Vagina (tissue), 2 donors: ENCODE data around the gene MED7. TPM values are rescaled to one million over a fixed set of nuclear protein-coding genes. Genes with fewer than 3 reads are reported as not detected.
A peak's percentile ranks its signal among the peaks of the same experiment; 100 is the strongest.

ENCODE experiments used
- DNase-seq, 2 donors: peaks; one replicate each; pipeline ENCODE4 v3.0.0-alpha.2; 2017; ENCODE audit errors: extremely low spot score in 2 of 2
- H3K27ac ChIP-seq: fragments of 200-600 bp; sonication (generic); one replicate; pipeline ENCODE4 v1.5.1; 2019
- H3K27me3 ChIP-seq: fragments of 200-600 bp; sonication (generic); one replicate; pipeline ENCODE4 v1.5.1; 2019
- H3K36me3 ChIP-seq, 2 donors: fragments of 200-600 bp; sonication (generic); one replicate each; pipeline ENCODE4 v1.5.1; 2017 to 2019
- H3K4me1 ChIP-seq: fragments of 200-600 bp; sonication (generic); one replicate; pipeline ENCODE4 v1.5.1; 2019
- H3K4me3 ChIP-seq, 2 donors: fragments of 200-600 bp; sonication (generic); 1 replicate in 1 of 2; 2 replicates in 1 of 2; pipeline ENCODE4 v1.5.1; 2016 to 2019
- H3K9me3 ChIP-seq: fragments of 200-600 bp; sonication (generic); one replicate; pipeline ENCODE4 v1.5.1; 2019
- POLR2A ChIP-seq, 2 donors: fragments of 450-650 bp; IDR thresholded peaks; one replicate each; pipeline ENCODE4 v1.6.1; 2017; ENCODE audit warnings: antibody characterized with exemption in 2 of 2, mild to moderate bottlenecking in 2 of 2, moderate library complexity in 2 of 2
- POLR2AphosphoS5 ChIP-seq, 2 donors: sonication (generic); formaldehyde crosslinking; IDR thresholded peaks; one replicate each; pipeline ENCODE4 v1.9.0; 2017; ENCODE audit warnings: antibody characterized with exemption in 2 of 2, mild to moderate bottlenecking in 2 of 2, low read depth in 1 of 2; ENCODE audit not compliant: insufficient read depth in 1 of 2
- intact Hi-C: fragments of 100-400 bp; cut with DNase I; formaldehyde crosslinking; loops from one replicate; pipeline ENCODE4 v1.15.1; 2023
- total RNA-seq: library from RNA; depleted of rRNA; stranded (reverse); fragments of >200 nt; gene quantifications from one replicate; pipeline ENCODE4 v1.2.3, GENCODE V29; 2016
- TF ChIP-seq, protein P1 (sequence below), 3 experiments: fragments of 450-650 bp in 2 of 3; fragments of 200-600 bp in 1 of 3; sonication (generic) in 1 of 3; IDR thresholded peaks; one replicate each; pipeline ENCODE4 v1.5.1; 2017 to 2019; ENCODE audit warnings: antibody characterized with exemption in 3 of 3, mild to moderate bottlenecking in 2 of 3, moderate library complexity in 2 of 3

MED7 gene
- total RNA-seq, 1 donor from 2014 or later, result 19.4 TPM

GRCh38 chr5:157155297-157155696 lies 12.6 kb upstream of the MED7 start:
- H3K4me1 ChIP-seq, result no peaks in the 10 kb centered on the region

DNA sequence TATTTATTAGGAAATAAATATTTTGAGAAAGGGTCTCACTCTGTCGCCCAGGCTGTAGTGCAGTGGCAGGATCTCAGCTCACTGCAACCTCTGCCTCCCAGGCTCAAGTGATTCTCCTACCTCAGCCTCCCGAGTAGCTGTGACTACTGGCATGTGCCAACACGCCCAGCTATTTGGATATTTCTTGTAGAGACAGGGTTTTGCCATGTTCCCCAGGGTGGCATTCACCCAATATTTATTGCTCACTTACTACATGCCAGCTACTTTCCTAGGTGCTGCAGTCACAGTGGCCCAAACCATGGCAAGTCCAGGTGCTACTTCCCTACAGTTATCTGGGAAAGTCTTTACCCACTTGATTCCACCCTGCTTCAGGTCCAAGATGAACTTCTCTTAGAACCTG lies 8.3 kb upstream of the MED7 start:
- DNase-seq, result no peak
- no peaks in the 10 kb centered on the region for H3K9me3 ChIP-seq
- H3K36me3 ChIP-seq, result no peaks in the 10 kb centered on the region
- H3K27me3 ChIP-seq, result no peaks in the 10 kb centered on the region
- no peak overlapping the region for H3K4me3 ChIP-seq
- no peak overlapping the region for H3K27ac ChIP-seq
- intact Hi-C loops, result no loop called here
- H3K4me1 ChIP-seq, result no peaks in the 10 kb centered on the region
- TF ChIP-seq POLR2AphosphoS5 (IDR thresholded peaks at IDR 0.05; ENCODE audit: insufficient read depth in 1 of 2, low read depth in 1 of 2), result no peak
- TF ChIP-seq POLR2A (IDR thresholded peaks at IDR 0.05), result no peak

More at GRCh38 chr5:157155297-157155696, 12.6 kb upstream of the MED7 start:
- no peaks in the 10 kb centered on the region for H3K36me3 ChIP-seq
- DNase-seq, result no peak
- TF ChIP-seq POLR2A (IDR thresholded peaks at IDR 0.05) (no peak), POLR2AphosphoS5 (IDR thresholded peaks at IDR 0.05; ENCODE audit: insufficient read depth in 1 of 2, low read depth in 1 of 2) (no peak)
- TF ChIP-seq, protein P1, sequence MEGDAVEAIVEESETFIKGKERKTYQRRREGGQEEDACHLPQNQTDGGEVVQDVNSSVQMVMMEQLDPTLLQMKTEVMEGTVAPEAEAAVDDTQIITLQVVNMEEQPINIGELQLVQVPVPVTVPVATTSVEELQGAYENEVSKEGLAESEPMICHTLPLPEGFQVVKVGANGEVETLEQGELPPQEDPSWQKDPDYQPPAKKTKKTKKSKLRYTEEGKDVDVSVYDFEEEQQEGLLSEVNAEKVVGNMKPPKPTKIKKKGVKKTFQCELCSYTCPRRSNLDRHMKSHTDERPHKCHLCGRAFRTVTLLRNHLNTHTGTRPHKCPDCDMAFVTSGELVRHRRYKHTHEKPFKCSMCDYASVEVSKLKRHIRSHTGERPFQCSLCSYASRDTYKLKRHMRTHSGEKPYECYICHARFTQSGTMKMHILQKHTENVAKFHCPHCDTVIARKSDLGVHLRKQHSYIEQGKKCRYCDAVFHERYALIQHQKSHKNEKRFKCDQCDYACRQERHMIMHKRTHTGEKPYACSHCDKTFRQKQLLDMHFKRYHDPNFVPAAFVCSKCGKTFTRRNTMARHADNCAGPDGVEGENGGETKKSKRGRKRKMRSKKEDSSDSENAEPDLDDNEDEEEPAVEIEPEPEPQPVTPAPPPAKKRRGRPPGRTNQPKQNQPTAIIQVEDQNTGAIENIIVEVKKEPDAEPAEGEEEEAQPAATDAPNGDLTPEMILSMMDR (IDR thresholded peaks at IDR 0.05), result no peak
- no peak overlapping the region for H3K4me3 ChIP-seq
- no peaks in the 10 kb centered on the region for H3K27me3 ChIP-seq
- no peak overlapping the region for H3K27ac ChIP-seq
- intact Hi-C loops, result no loop called here
- no peaks in the 10 kb centered on the region for H3K9me3 ChIP-seq

- peaks cover under 1% of the 10 kb centered on the region for H3K4me1 ChIP-seq
- TF ChIP-seq POLR2AphosphoS5 (IDR thresholded peaks at IDR 0.05; ENCODE audit: insufficient read depth in 1 of 2, low read depth in 1 of 2), result no peak
- TF ChIP-seq, protein P1 (IDR thresholded peaks at IDR 0.05), result peak; percentile 22 to 57 (median 38)
- TF ChIP-seq POLR2A (IDR thresholded peaks at IDR 0.05), result no peak
- H3K4me3 ChIP-seq, result no peak overlapping the region
- no peaks in the 10 kb centered on the region for H3K36me3 ChIP-seq
- H3K27ac ChIP-seq, result no peak overlapping the region
- no peak for DNase-seq
- no peaks in the 10 kb centered on the region for H3K27me3 ChIP-seq
- H3K9me3 ChIP-seq, result no peaks in the 10 kb centered on the region
- intact Hi-C loops, result no loop called here
Measured at GRCh38 chr5:157148734-157149615, 6.3 kb upstream of the MED7 start.

- peak overlapping the region; percentile 83 for H3K27ac ChIP-seq
- peaks cover 0 to 6% of the 10 kb centered on the region in 2 donors for H3K36me3 ChIP-seq
- H3K9me3 ChIP-seq, result no peaks in the 10 kb centered on the region
- no peaks in the 10 kb centered on the region for H3K27me3 ChIP-seq
- intact Hi-C loops, result no loop called here
- H3K4me1 ChIP-seq, result peaks cover 17% of the 10 kb centered on the region
- TF ChIP-seq, protein P1 (IDR thresholded peaks at IDR 0.05), result no peak
- peak in 1 of 2 donors; percentile 70 for TF ChIP-seq POLR2AphosphoS5 (IDR thresholded peaks at IDR 0.05; ENCODE audit: insufficient read depth in 1 of 2, low read depth in 1 of 2)
- H3K4me3 ChIP-seq, result peak overlapping the region; percentile 83 to 95
- DNase-seq, result no peak
Measured at GRCh38 chr5:157143127-157143971, 684 bp upstream of the MED7 start.

GRCh38 chr5:157137691-157138090 lies 5.0 kb downstream of the MED7 start:
- TF ChIP-seq POLR2A (IDR thresholded peaks at IDR 0.05) (no peak), POLR2AphosphoS5 (IDR thresholded peaks at IDR 0.05; ENCODE audit: insufficient read depth in 1 of 2, low read depth in 1 of 2) (no peak)
- TF ChIP-seq, protein P1 (IDR thresholded peaks at IDR 0.05), result no peak
- no peaks in the 10 kb centered on the region for H3K27me3 ChIP-seq
- no peak for DNase-seq
- no peak overlapping the region for H3K27ac ChIP-seq
- H3K4me3 ChIP-seq, result no peak overlapping the region
- H3K9me3 ChIP-seq, result no peaks in the 10 kb centered on the region
- intact Hi-C loops, result no loop called here
- peaks cover 11% of the 10 kb centered on the region for H3K4me1 ChIP-seq
- H3K36me3 ChIP-seq, result peaks cover 0 to 13% of the 10 kb centered on the region in 2 donors
